Umbilical cord (tissue), 2 donors: ENCODE results near the gene ETFBKMT. TPM values are rescaled to one million over a fixed set of nuclear protein-coding genes. Genes with fewer than 3 reads are reported as not detected.
"Not testable (repeated sequence)": the region's sequence is repeated elsewhere in the genome, so short reads cannot be mapped to it uniquely, and the experiment has no call there.

Experiments
- DNase-seq: peaks from one replicate; pipeline ENCODE4 v3.0.0-alpha.2; 2015; ENCODE audit warnings: low spot score
- total RNA-seq: library from RNA; depleted of rRNA; stranded (reverse); fragments of >200 nt; gene quantifications from one replicate; pipeline ENCODE4 v1.2.3, GENCODE V29; 2014; ENCODE audit warnings: low replicate concordance; ENCODE audit not compliant: insufficient read depth

Gene ETFBKMT
- total RNA-seq, 1 donor from 2014 or later, result 8.9 TPM

GRCh38 chr12:31655792-31656191 lies 3.7 kb upstream of the ETFBKMT start:
- DNase-seq, result no peak

GRCh38 chr12:31658471-31659086 lies 909 bp upstream of the ETFBKMT start:
- DNase-seq, result peak; percentile 28

- no peak for DNase-seq
These were observed 2.8 kb downstream of the ETFBKMT start for GRCh38 chr12:31662176-31662849.

DNA sequence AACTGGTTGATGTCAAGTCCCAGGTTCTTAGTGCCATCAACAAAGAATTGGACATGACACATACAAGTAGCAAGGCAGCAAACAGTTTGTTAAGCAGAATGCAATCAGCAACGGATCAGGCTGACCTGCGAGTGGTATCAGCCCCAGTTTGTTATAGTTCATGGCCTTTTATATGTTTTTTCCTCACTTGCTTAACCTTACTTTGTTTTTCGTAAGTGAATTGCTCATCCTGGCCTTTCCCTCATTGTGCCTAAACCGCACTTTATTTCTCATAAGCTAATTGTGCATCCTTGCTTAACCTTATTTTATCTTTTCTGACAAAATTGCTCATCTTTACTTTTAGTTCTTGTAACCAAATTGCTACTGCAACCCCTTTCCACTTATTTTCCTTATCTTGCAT lies 4.1 kb downstream of the ETFBKMT start:
- no peak for DNase-seq

- no peak for DNase-seq
These were observed 4.5 kb downstream of the ETFBKMT start for GRCh38 chr12:31664038-31664437.

DNA sequence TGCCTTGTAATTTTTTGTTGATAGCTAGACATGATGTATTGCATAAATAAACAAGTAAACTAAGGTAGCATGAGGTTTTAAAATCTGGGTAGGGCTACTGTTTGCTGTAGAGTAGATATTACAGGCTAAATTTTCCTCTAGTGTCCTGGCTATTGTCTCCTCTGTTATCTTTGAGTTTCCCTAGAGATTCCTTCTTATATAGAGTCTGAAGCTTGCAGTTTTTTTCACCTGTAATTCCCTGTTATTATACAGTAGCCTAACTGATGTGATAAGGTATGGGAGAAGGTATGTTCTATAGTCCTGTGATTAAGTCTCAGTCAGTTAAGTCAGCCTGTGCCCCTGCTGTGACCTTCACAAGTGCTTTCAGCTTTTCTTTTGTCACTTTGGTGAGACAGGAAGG lies 9.5 kb downstream of the ETFBKMT start:
- no peak for DNase-seq

- not testable (repeated sequence) for DNase-seq
These were observed 10.1 kb downstream of the ETFBKMT start for GRCh38 chr12:31669582-31669981.

DNA sequence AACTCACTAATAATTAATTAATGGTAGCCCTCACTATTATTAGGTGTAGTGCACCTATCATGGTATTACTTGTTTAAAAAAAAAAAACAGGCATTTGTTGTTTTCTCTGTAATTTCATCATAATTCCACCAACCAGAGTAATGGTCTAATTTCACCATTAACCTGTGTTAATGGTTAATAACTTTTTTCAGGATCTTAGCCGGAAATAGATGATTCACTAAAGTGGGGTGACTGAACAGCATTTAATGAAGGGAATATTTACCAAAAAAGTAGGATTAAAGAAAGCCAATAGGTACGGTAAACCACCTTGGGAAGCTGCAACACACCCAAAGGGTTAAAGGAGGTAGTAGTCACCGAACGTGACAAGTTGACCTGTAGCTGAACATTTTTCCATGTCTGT lies 13.0 kb downstream of the ETFBKMT start:
- no peak for DNase-seq

- DNase-seq, result peak; percentile 53
These were observed 22.9 kb downstream of the ETFBKMT start for GRCh38 chr12:31682136-31682962.

DNA sequence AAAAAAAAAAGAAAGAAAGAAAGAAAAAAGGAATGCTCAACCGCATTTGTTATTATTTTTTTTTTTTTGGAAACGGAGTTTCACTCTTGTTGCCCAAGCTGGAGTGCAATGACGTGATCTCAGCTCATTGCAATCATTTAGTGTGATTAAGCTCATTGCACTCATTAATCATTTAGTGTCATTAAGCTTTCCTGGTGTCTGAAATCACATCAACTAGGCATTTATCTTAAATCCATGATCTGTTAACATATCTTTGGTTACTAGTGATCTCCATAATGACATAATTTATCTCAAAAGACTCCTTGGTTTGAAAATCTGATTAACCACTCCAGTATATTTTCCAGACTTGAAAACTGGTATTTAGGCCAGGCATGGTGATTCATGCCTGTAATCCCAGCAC lies 26.3 kb downstream of the ETFBKMT start:
- DNase-seq, result no peak

DNA sequence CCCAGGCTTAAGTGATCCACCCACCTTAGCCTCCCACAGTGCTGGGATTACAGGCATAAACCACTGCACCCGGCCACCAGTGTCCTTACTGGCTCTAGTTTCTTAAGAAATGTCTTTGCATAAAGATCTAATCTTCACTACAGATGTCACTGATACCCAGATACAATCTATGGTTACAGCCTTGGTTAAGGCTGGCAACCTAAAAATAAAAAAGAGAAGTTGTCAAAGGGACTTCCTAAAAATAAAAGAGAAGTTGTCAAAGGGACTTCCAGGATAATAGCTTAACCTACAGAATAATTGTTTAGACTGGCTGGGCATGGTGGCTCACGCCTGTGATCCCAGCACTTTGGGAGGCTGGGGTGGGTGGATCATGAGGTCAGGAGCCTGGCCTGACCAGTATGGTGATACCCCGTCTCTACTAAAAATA lies 27.6 kb downstream of the ETFBKMT start:
- DNase-seq, result peak; percentile 12

GRCh38 chr12:31689921-31690320 lies 30.4 kb downstream of the ETFBKMT start:
- DNase-seq, result not testable (repeated sequence)

DNA sequence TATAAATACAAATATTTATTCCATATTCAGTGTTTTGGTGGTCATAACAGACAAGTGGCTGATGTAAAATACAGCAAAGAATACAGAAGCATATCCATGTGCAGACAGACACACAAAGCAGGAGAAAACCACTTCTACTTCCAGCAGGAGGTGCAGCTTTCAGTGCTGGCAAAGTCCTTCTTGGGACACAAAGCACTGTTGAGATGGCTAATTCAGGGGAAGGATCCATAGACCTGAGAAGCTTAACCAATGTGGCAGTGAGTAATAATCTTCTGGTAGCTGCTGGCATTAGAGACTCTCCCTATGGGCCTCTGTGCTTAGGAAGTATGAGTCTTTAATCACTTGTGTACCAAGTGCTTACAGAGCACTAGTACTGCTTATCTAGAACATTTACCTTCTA lies 42.6 kb downstream of the ETFBKMT start:
- peak; percentile 7 for DNase-seq

DNA sequence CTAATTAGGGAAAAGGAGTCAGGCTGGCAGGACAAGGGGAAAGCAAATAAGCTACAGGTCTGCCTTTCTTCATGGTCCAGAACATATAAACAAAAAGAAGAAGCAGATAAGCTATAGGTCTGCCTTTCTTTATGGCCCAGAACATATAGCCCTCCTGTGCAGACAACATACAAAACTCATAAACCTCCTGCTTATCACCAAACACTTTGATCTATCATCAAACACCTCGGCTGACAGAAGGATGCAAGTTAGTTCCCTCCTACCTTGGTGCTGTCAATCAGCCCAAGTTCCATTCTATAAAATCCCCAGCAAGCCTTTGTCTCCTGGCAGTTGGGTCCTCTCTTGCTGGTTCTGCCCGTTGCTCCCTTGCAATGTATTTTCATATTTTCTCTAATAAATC lies 46.1 kb downstream of the ETFBKMT start:
- DNase-seq, result no peak

GRCh38 chr12:31708118-31708517 lies 48.6 kb downstream of the ETFBKMT start:
- DNase-seq, result not testable (repeated sequence)

DNA sequence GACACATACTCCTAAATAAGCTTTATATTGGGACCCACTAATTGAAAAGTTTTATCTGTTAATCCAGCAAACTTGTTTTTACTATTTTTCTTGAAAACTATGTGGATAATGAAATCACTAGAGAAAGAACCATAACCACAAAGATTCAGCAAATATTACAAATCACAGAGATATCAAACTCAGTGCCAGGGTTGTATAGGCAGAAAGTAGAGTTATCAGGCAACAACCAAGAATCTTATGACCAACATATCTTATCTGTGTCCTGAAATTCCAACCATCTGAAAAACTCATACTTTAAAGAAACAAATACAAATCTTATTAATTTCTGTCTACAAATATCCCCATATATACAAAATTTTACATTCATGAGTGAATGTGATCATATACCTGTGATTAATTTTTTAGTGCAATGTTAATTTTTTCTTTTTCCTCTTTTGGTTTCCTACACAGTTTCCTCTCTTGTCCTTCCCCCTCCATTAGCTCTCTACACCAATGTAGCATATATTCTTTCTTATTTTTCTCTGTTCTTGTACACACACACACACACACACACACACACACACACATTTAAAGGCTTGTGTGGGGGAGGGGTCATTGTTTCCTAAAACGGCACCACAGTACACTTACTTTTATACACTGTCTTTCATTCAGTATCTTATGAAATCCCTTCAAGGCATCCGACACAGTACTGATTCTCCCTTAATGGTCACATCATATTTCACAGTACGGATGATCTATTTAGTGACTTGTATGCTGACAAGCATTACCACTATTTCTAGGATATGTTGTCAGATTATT lies 50.7 kb downstream of the ETFBKMT start:
- no peak for DNase-seq

GRCh38 chr12:31712877-31713276 lies 53.4 kb downstream of the ETFBKMT start:
- DNase-seq, result no peak

- DNase-seq, result no peak
These were observed 55.2 kb downstream of the ETFBKMT start for GRCh38 chr12:31714406-31715271.

GRCh38 chr12:31715283-31715825 lies 55.9 kb downstream of the ETFBKMT start:
- DNase-seq, result peak; percentile 64

DNA sequence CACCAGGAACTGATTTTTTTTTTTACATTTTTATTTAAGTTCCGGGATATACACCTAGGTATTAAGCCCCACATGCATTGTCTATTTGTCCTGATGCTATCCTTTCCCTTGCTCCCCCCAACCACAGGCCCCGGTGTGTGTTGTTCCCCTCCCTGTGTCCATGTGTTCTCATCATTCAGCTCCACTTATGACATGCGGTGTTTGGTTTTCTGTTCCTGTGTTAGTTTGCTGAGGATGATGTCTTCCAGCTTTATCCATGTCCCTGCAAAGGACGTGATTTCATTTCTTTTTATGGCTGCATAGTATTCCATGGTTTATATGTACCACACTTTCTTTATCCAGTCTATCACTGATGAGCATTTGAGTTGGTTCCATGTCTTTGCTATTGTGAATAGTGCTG lies 57.5 kb downstream of the ETFBKMT start:
- DNase-seq, result not testable (repeated sequence)
